C4-2B (cell line): ENCODE measurements around the gene TNFRSF13B.
"Not testable (repeated sequence)": the region's sequence is repeated elsewhere in the genome, so short reads cannot be mapped to it uniquely, and the experiment has no call there.

Experiments
- H3K27ac ChIP-seq: fragments of 450-650 bp; 2 replicates; pipeline ENCODE4 v1.5.1; 2017
- ZFX ChIP-seq: fragments of 450-650 bp; IDR thresholded peaks from 2 replicates; pipeline ENCODE4 v1.6.1; 2017
- TF ChIP-seq, protein P1 (sequence below): fragments of 450-650 bp; conservative IDR thresholded peaks from 2 replicates; pipeline ENCODE4 v1.5.1; 2017; ENCODE audit warnings: mild to moderate bottlenecking

The TNFRSF13B gene

DNA sequence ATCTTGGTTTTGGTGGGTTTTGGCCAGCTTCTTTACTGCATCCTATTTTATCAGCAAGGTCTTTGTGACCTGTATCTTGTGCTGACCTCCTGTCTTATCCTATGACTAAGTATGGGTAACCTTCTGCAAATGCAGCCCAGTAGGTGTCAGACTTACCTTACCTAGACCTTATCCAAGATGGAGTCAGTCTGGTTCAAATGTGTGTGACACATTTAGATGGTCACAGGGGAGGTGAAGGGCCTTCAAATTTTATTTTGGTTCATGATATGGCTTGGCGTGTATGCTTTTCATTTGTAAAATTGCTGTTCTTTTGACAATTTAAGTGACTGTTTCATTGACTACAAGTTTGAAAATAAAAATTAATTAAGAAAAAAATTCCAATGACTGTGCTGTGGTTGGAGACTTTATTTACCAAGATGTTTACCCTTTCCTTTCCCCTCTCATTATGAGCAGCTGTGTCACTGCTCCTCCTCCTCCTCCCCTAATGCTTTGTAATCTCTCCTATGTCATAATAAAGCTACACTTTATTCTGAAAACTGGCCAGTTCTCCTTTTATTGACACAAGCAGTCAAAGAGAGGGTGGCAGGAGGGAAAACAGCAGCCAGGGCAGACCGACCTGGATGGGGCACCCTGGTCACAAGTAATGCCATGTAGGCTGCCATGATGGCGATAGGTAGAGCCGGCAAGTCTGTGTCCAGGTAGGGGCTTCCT lies 49.4 kb downstream of the TNFRSF13B start:
- H3K27ac ChIP-seq = peak overlapping the region; percentile 1; the same call in 1 of the 2 replicates
- TF ChIP-seq, protein P1, sequence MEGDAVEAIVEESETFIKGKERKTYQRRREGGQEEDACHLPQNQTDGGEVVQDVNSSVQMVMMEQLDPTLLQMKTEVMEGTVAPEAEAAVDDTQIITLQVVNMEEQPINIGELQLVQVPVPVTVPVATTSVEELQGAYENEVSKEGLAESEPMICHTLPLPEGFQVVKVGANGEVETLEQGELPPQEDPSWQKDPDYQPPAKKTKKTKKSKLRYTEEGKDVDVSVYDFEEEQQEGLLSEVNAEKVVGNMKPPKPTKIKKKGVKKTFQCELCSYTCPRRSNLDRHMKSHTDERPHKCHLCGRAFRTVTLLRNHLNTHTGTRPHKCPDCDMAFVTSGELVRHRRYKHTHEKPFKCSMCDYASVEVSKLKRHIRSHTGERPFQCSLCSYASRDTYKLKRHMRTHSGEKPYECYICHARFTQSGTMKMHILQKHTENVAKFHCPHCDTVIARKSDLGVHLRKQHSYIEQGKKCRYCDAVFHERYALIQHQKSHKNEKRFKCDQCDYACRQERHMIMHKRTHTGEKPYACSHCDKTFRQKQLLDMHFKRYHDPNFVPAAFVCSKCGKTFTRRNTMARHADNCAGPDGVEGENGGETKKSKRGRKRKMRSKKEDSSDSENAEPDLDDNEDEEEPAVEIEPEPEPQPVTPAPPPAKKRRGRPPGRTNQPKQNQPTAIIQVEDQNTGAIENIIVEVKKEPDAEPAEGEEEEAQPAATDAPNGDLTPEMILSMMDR = no peak
- TF ChIP-seq ZFX = no peak

DNA sequence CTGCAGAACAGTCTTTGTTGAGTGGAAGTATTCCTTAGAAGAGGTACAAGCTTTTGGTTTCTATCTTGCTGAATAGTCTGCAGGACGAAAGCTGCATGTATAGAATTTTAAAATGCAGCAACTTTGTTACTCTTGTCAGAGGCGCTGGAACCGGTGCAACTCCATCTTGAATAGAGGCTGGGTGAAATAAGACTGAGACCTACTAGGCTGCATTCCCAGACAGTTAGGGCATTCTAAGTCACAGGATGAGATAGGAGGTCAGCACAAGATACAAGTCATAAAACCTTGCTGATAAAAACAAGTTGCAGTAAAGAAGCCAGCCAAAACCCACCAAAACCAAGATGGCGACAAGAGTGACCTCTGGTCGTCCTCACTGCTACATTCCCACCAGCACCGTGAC lies 50.5 kb downstream of the TNFRSF13B start:
- not testable (repeated sequence) for H3K27ac ChIP-seq

DNA sequence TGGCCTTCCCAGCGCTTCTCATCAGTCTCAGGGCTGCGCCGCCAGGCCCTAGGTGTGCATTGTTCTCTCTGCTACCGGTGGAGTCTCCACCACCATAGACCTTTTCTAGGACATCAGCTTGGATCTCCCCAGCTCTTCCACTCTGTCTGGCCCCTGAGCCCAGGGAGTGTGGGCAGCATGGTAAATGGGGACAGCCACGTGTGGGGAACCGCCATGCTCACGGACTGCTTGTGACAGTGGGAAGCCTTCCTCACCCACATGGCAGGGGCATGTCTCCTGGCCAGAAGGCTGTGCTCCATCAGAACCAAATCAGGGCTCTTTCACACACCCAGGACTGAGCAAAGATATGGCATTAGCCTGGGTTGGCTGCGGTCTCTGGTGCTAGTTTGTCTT lies 51.3 kb downstream of the TNFRSF13B start:
- TF ChIP-seq, protein P1 = no peak
- TF ChIP-seq ZFX = no peak
- H3K27ac ChIP-seq = no peak overlapping the region

DNA sequence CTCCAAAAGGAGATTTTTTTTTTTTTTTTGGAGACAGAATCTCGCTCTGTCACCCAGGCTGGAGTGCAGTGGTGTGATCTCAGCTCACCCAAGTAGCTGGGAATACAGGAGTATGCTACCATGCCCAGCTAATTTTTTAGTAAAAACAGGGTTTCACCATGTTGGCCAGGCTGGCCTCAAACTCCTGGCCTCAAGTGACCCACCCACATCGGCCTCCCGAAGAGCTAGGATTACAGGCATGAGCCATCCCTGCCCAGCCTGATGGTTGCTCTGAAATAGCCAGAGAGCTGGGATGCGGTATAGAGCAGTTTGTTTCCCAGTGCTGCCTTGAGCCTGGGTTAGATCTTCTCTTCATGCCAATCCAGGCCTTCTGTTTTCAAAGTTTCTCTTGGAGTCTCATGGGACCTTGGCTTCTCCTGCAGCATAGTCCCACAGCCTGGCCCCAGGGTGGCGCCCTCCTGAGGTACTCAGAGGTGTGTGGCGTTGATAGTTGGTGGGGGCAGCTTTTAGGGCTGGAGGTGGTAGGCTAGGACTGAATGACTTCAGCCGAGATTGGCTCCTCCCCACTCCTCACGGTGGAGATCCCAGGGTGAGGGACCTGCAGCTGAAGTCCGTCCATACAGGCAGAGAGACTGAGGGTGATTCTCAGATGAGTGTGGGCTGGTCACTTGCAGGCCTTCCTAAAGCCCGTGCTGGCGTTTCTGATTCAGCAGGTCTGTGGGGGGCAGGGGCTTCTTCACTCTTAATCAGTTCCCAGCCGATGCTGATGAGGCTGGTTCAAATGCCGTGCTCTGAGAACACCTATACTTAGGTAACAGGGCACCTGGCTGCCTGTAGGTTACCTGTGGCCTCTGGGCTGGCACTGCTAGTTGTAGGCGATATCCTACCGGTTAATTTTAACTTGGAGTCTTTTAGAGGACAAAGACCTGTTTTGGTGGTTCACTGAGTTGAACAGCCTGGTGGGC lies 52.0 kb downstream of the TNFRSF13B start:
- no peak overlapping the region for H3K27ac ChIP-seq
- no peak for TF ChIP-seq ZFX

DNA sequence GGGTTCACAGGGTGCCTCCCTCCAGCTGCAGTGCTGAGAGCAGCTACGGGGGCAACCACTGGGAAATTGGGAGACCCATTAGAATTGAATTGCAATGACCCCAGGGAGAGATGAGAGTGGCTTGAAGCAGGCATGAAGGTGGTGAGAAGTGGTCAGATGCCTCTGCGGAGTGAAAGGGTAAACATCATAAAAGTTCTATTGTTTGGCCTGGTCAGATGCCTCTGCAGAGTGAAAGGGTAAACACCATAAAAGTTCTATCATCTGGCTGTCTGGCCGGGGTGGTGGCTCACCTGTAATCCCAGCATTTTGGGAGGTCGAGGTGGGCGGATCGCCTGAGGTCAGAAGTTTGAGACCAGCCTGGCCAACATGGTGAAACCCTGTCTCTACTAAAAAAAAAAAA lies 53.5 kb downstream of the TNFRSF13B start:
- H3K27ac ChIP-seq = no peak overlapping the region
- TF ChIP-seq, protein P1 = no peak
- no peak for TF ChIP-seq ZFX

DNA sequence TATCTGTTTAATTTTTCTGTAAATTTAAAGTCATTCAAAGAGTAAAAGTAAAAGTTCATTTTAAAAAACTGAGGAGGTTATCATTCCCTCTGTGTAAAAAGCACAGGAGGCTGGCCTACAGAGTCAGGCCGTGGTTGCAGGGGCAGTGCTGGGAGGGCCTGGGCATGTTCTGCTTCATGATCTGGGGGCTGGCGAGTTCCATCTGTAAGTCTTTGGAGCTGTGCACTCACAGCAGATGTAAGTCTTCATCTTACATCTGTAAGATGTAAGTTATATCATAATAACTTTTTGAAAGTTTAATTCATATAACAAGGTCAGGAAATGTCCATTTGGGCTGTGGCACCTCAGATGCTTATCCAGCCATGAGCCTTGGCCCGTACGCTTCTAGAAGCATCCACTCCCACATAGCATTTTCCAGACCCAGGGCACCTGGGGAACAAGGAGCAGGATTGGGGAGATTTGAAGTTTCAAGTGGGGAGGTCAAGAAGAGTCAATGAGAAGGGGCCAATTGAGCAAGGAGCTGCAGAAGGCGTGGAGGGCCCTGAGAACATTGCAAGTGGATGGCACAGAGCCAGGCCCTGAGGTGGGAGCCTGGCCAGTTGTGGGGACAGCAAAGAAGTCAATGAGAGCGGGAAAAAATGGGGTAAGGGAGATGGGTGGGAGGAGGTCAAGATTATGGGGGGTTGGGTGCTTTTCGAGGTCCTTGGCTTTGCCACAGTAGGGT lies 54.1 kb downstream of the TNFRSF13B start:
- TF ChIP-seq, protein P1 = no peak
- H3K27ac ChIP-seq = no peak overlapping the region

DNA sequence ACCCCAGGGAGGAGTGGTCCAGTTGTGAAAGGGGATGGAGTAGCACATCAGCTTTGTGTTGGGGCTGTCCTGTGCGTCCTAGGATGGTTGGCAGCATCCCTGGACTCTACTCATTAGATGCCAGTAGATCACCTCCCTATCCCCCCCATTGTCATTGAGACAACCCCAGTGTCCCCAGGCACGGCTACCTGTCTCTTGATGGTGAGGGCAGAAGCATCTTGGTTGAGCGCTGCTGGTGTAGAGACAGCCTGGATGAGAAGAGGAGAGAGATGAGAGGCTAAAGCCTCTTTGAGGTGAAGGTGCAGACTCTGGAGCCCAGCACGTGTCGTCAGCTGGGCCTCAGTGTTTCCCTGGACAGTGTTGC lies 55.4 kb downstream of the TNFRSF13B start:
- no peak overlapping the region for H3K27ac ChIP-seq
- TF ChIP-seq, protein P1 = no peak
- no peak for TF ChIP-seq ZFX
